ENCODE measurements around the gene ZNF783. TPM values are rescaled to one million over a fixed set of nuclear protein-coding genes. Genes with fewer than 3 reads are reported as not detected.

The ZNF783 gene
- total and polyA plus RNA-seq, 2 of the 8 experiments (the other 6 are each of a cell fraction or from before 2014, with no cell fraction given) = 7.3 to 8.2 TPM

DNA sequence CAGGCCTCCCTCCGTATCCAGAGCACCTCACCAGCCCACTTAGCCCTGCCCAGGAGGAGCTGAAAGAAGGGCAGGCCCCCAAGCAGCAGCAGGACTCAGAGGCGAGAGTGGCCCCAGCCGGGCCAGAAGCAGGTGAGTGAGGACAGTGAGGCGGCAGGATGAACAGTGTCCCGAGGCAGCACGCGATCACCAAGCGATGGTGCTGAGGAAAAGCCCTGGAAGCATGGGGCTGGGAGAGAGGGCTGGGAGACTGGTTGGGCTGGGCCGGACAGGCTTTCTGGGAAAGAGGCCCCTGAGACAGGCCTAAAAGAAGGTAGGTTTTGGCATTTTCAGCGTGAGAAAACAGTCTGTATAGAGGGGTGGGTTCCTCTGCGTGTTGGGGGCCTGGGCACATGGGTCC lies 16.4 kb downstream of the ZNF783 start:
- CTCF ChIA-PET (ENCODE audit: partially characterized antibody) = interaction anchor here (1.0 to 1.2 kb wide), 2 partner anchors 17 to 77 kb away, joined by 3 read pairs; partner anchors contain the start of gene ZNF783
- Histone ChIP-seq H3K79me1 (ENCODE audit: low read depth, low read length) (no peaks in the 10 kb centered on the region; the same call in 1 of the 2 replicates), H3K9ac (replicated peaks in 1 of 4; ENCODE audit: extremely low read depth in 1 of 4, low read depth in 3 of 4, low read length in 3 of 4) (no peak overlapping the region), H3K36me3 (ENCODE audit: control insufficient read depth in 2 of 4, insufficient read depth in 4 of 4, low read length in 3 of 4) (peaks cover 0 to 12% (median 3%) of the 10 kb centered on the region in 4 experiments; a peak in 1 of 8 replicates), H3K18ac (ENCODE audit: extremely low read depth, low read length) (no peak overlapping the region), H4K5ac (ENCODE audit: insufficient read length, low read depth, low read length) (no peak overlapping the region), H2BK20ac (ENCODE audit: low read length) (no peak overlapping the region), H2AFZ (ENCODE audit: low read length) (no peak overlapping the region), H2AK5ac (ENCODE audit: low read depth, low read length) (no peak overlapping the region), H3K4me2 (ENCODE audit: insufficient read depth in 1 of 2, low read depth in 2 of 2, low read length in 2 of 2) (no peak overlapping the region), H4K20me1 (replicated peaks in 1 of 2; ENCODE audit: control insufficient read depth in 1 of 2, insufficient read depth in 2 of 2, low read length in 2 of 2) (peaks cover 0 to 2% of the 10 kb centered on the region in 2 experiments), H2BK5ac (ENCODE audit: low read depth, low read length) (no peak overlapping the region), H3K27me3 (replicated peaks in 1 of 4; ENCODE audit: control insufficient read depth in 3 of 4, extremely low read depth in 1 of 4, insufficient read depth in 3 of 4, low read length in 3 of 4) (no peaks in the 10 kb centered on the region), H3K9me3 (ENCODE audit: insufficient read depth in 2 of 2, low read depth in 1 of 2, low read length in 1 of 2) (no peaks in the 10 kb centered on the region), H3K23me2 (ENCODE audit: low read depth, low read length) (no peaks in the 10 kb centered on the region), H3K23ac (ENCODE audit: insufficient read length) (no peak overlapping the region), H2BK120ac (replicated peaks; ENCODE audit: low read depth, low read length) (no peak overlapping the region), H4K91ac (replicated peaks; ENCODE audit: insufficient read length, low read length) (no peak overlapping the region), H3K14ac (ENCODE audit: insufficient read length) (no peak overlapping the region), H3K79me2 (ENCODE audit: control insufficient read depth in 1 of 2, insufficient read depth in 2 of 2, low read length in 2 of 2) (no peaks in the 10 kb centered on the region), H2BK12ac (ENCODE audit: low read depth, low read length) (no peak overlapping the region), H3K4me3 (ENCODE audit: extremely low read depth in 1 of 4, insufficient read depth in 2 of 4, low read depth in 3 of 4, low read length in 4 of 4) (no peak overlapping the region), H4K8ac (ENCODE audit: extremely low read depth, insufficient read depth, low read length) (no peak overlapping the region; the same call in 1 of the 2 replicates), H2BK15ac (ENCODE audit: low read length) (no peak overlapping the region), H3K4me1 (replicated peaks in 1 of 4; ENCODE audit: control insufficient read depth in 3 of 4, insufficient read depth in 4 of 4, low read length in 3 of 4) (no peaks in the 10 kb centered on the region), H3K27ac (ENCODE audit: low read depth, low read length) (no peak overlapping the region), H3K4ac (replicated peaks; ENCODE audit: insufficient read length, low read depth, low read length) (no peak overlapping the region), H3K56ac (replicated peaks; ENCODE audit: insufficient read length, low read depth, low read length) (no peak overlapping the region)
- WGBS, 2 experiments (ENCODE audit: extremely low coverage in 1 of 2, insufficient coverage in 1 of 2, insufficient read length in 1 of 2, insufficient replicate concordance in 2 of 2, low coverage in 1 of 2, low lambda C conversion rate in 2 of 2, missing lambda C conversion rate in 1 of 2) = 87% methylated on average over 10 of the region's 11 CpGs; no CpG with 5 or more reads in 1 of the 2 experiments
- DNase-seq (ENCODE audit: low read depth in 1 of 2, low spot score in 2 of 2) = no peak
- FAIRE-seq = no peak
- POLR2A ChIA-PET (ENCODE audit: partially characterized antibody) = interaction anchor here (2.1 kb wide), 1 partner anchor 15 kb away, joined by 9 read pairs; the partner anchor contains the start of gene ZNF783
- TF ChIP-seq KDM1A (IDR thresholded peaks at IDR 0.05; ENCODE audit: borderline replicate concordance, low read length) (no peak), RAD21 (IDR thresholded peaks at IDR 0.05 in 1 of 2, conservative IDR thresholded peaks at IDR 0.05 in 1 of 2; ENCODE audit: low read depth in 2 of 2, low read length in 2 of 2) (no peak), SIX5 (IDR thresholded peaks at IDR 0.05; ENCODE audit: low read depth, low read length) (no peak), RFX5 (IDR thresholded peaks at IDR 0.05; ENCODE audit: borderline replicate concordance, low read depth, low read length) (no peak), BCL11A (IDR thresholded peaks at IDR 0.05; ENCODE audit: low read depth in 2 of 2, low read length in 2 of 2) (no peak), POLR2AphosphoS5 (IDR thresholded peaks at IDR 0.05; ENCODE audit: low read depth, low read length) (no peak), CHD1 (IDR thresholded peaks at IDR 0.05; ENCODE audit: low read depth, low read length) (no peak), CBX8 (IDR thresholded peaks at IDR 0.05; ENCODE audit: borderline replicate concordance, low read depth, low read length) (no peak), EP300 (IDR thresholded peaks at IDR 0.05; ENCODE audit: borderline replicate concordance in 1 of 2, low read depth in 2 of 2, low read length in 2 of 2) (no peak), JUND (IDR thresholded peaks at IDR 0.05; ENCODE audit: low read length) (no peak)
- TF ChIP-seq, protein P1, sequence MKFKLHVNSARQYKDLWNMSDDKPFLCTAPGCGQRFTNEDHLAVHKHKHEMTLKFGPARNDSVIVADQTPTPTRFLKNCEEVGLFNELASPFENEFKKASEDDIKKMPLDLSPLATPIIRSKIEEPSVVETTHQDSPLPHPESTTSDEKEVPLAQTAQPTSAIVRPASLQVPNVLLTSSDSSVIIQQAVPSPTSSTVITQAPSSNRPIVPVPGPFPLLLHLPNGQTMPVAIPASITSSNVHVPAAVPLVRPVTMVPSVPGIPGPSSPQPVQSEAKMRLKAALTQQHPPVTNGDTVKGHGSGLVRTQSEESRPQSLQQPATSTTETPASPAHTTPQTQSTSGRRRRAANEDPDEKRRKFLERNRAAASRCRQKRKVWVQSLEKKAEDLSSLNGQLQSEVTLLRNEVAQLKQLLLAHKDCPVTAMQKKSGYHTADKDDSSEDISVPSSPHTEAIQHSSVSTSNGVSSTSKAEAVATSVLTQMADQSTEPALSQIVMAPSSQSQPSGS (IDR thresholded peaks at IDR 0.05; ENCODE audit: low read length) = no peak
- TF ChIP-seq, protein P2, sequence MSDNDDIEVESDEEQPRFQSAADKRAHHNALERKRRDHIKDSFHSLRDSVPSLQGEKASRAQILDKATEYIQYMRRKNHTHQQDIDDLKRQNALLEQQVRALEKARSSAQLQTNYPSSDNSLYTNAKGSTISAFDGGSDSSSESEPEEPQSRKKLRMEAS (IDR thresholded peaks at IDR 0.05) = no peak

Measured in H1 (cell line).